ENCODE measurements around the gene PTPRT.
"Not testable (repeated sequence)": the region's sequence is repeated elsewhere in the genome, so short reads cannot be mapped to it uniquely, and the experiment has no call there.

PTPRT gene

GRCh38 chr20:43188861-43189553, 699 bp downstream of the PTPRT start:
- in situ Hi-C loops (cut with HindIII; ENCODE audit: low pct_ligation_motif_present, low pct_unique_long_range_greater_than_20kb, low sequenced_read_pairs) = no loop called here
- DNase-seq = no peak

- in situ Hi-C loops (cut with HindIII; ENCODE audit: low pct_ligation_motif_present, low pct_unique_long_range_greater_than_20kb, low sequenced_read_pairs) = no loop called here
These were observed 1.5 kb downstream of the PTPRT start for GRCh38 chr20:43188234-43188653.

GRCh38 chr20:43187476-43188233, 2.1 kb downstream of the PTPRT start:
- peak; percentile 58 for DNase-seq
- in situ Hi-C loops (cut with HindIII; ENCODE audit: low pct_ligation_motif_present, low pct_unique_long_range_greater_than_20kb, low sequenced_read_pairs) = no loop called here

More at GRCh38 chr20:43188234-43188653, 1.5 kb downstream of the PTPRT start:
- DNase-seq = no peak

- in situ Hi-C loops (cut with HindIII; ENCODE audit: low pct_ligation_motif_present, low pct_unique_long_range_greater_than_20kb, low sequenced_read_pairs) = no loop called here
- no peak for DNase-seq
These were observed 3.4 kb downstream of the PTPRT start for GRCh38 chr20:43186312-43186711.

- in situ Hi-C loops (cut with HindIII; ENCODE audit: low pct_ligation_motif_present, low pct_unique_long_range_greater_than_20kb, low sequenced_read_pairs) = no loop called here
These were observed 3.8 kb downstream of the PTPRT start for GRCh38 chr20:43185901-43186300.

GRCh38 chr20:43183536-43184070, 6.1 kb downstream of the PTPRT start:
- in situ Hi-C loops (cut with HindIII; ENCODE audit: low pct_ligation_motif_present, low pct_unique_long_range_greater_than_20kb, low sequenced_read_pairs) = no loop called here
- no peak for DNase-seq

More at GRCh38 chr20:43185901-43186300, 3.8 kb downstream of the PTPRT start:
- DNase-seq = no peak

GRCh38 chr20:43178080-43178479, 11.6 kb downstream of the PTPRT start:
- DNase-seq = no peak
- in situ Hi-C loops (cut with HindIII; ENCODE audit: low pct_ligation_motif_present, low pct_unique_long_range_greater_than_20kb, low sequenced_read_pairs) = no loop called here

GRCh38 chr20:43176726-43177125, 13.0 kb downstream of the PTPRT start:
- in situ Hi-C loops (cut with HindIII; ENCODE audit: low pct_ligation_motif_present, low pct_unique_long_range_greater_than_20kb, low sequenced_read_pairs) = no loop called here
- no peak for DNase-seq

GRCh38 chr20:43171930-43172329, 17.8 kb downstream of the PTPRT start:
- no peak for DNase-seq
- in situ Hi-C loops (cut with HindIII; ENCODE audit: low pct_ligation_motif_present, low pct_unique_long_range_greater_than_20kb, low sequenced_read_pairs) = no loop called here

- in situ Hi-C loops (cut with HindIII; ENCODE audit: low pct_ligation_motif_present, low pct_unique_long_range_greater_than_20kb, low sequenced_read_pairs) = no loop called here
- DNase-seq = no peak
These were observed 18.9 kb downstream of the PTPRT start for GRCh38 chr20:43170771-43171170.

GRCh38 chr20:43167615-43168014, 22.1 kb downstream of the PTPRT start:
- in situ Hi-C loops (cut with HindIII; ENCODE audit: low pct_ligation_motif_present, low pct_unique_long_range_greater_than_20kb, low sequenced_read_pairs) = no loop called here
- DNase-seq = no peak

GRCh38 chr20:43167021-43167420, 22.7 kb downstream of the PTPRT start:
- in situ Hi-C loops (cut with HindIII; ENCODE audit: low pct_ligation_motif_present, low pct_unique_long_range_greater_than_20kb, low sequenced_read_pairs) = no loop called here
- peak; percentile 30 for DNase-seq

- DNase-seq = no peak
- in situ Hi-C loops (cut with HindIII; ENCODE audit: low pct_ligation_motif_present, low pct_unique_long_range_greater_than_20kb, low sequenced_read_pairs) = no loop called here
These were observed 24.1 kb downstream of the PTPRT start for GRCh38 chr20:43165611-43166010.

- DNase-seq; in situ Hi-C loops (cut with HindIII; ENCODE audit: low pct_ligation_motif_present, low pct_unique_long_range_greater_than_20kb, low sequenced_read_pairs): not testable (repeated sequence)
These were observed 25.0 kb downstream of the PTPRT start for GRCh38 chr20:43164736-43165135.

GRCh38 chr20:43161716-43162115, 28.0 kb downstream of the PTPRT start:
- DNase-seq = no peak

GRCh38 chr20:43160941-43161340, 28.8 kb downstream of the PTPRT start:
- in situ Hi-C loops (cut with HindIII; ENCODE audit: low pct_ligation_motif_present, low pct_unique_long_range_greater_than_20kb, low sequenced_read_pairs) = no loop called here
- no peak for DNase-seq

More at GRCh38 chr20:43161716-43162115, 28.0 kb downstream of the PTPRT start:
- in situ Hi-C loops (cut with HindIII; ENCODE audit: low pct_ligation_motif_present, low pct_unique_long_range_greater_than_20kb, low sequenced_read_pairs) = no loop called here

- DNase-seq = no peak
- in situ Hi-C loops (cut with HindIII; ENCODE audit: low pct_ligation_motif_present, low pct_unique_long_range_greater_than_20kb, low sequenced_read_pairs) = no loop called here
These were observed 29.7 kb downstream of the PTPRT start for GRCh38 chr20:43159994-43160393.

- in situ Hi-C loops (cut with HindIII; ENCODE audit: low pct_ligation_motif_present, low pct_unique_long_range_greater_than_20kb, low sequenced_read_pairs) = no loop called here
- DNase-seq = no peak
These were observed 34.2 kb downstream of the PTPRT start for GRCh38 chr20:43155366-43156100.

- in situ Hi-C loops (cut with HindIII; ENCODE audit: low pct_ligation_motif_present, low pct_unique_long_range_greater_than_20kb, low sequenced_read_pairs) = no loop called here
These were observed 37.8 kb downstream of the PTPRT start for GRCh38 chr20:43151901-43152300.

More at GRCh38 chr20:43151901-43152300, 37.8 kb downstream of the PTPRT start:
- no peak for DNase-seq

Data from ACHN (cell line).